Bone marrow (tissue), 2 donors: ENCODE results near the gene SLC6A3.
"Not testable (repeated sequence)": the region's sequence is repeated elsewhere in the genome, so short reads cannot be mapped to it uniquely, and the experiment has no call there.

Source experiments
- DNase-seq, 2 donors: peaks; one replicate each; lab custom pipeline; 2025; lab: John Stamatoyannopoulos, UW

The SLC6A3 gene

DNA sequence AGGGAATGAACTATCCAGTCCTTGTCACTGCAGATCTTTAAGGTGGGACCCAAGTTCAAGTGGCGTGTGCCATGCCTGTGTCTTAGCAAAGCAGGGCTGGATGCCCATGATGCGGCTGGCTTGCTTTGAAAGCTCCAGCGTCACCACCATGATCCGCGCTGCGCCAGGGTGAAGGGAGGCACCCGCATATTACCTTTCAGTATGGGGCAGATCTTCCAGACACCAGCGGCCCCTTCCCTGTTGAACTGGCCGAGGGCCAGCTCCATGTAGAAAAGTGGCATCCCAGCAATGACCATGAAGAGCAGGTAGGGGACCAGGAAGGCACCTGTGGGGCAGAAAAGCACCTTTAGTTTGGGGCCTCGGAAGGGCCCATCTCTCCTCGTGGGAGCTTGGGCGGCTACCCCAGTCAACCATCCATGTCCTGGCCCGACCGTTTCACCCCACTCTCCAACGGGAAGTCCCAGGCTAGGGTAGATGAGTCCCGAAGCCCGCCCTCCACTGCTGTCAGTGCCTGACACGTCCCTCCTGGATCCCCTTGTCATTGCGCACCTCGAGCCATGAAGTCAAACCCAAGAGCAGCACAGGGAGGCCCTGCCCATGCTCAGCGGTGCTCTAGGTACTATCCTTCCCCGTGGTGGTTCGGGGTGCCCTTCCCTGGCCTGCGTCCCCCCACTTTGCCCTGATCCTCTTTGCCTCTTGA lies 3.9 kb downstream of the SLC6A3 start:
- no peak for DNase-seq

DNA sequence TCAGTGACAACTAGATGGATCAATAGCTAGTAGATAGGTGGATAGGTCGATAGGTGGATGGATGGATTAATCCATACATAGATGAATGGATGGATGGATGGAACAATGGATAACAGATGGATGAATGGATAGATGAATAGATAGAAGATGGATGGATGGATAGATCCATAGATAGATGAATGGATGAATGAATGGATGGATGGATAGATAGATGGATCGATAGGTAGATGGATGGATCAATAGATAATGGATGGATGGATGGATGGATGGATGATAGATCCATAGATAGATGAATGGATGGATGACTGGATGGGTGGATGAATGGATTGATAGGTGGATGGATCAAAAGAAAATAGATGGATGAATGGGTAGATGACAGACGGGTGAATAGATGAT lies 5.1 kb downstream of the SLC6A3 start:
- no peak for DNase-seq

DNA sequence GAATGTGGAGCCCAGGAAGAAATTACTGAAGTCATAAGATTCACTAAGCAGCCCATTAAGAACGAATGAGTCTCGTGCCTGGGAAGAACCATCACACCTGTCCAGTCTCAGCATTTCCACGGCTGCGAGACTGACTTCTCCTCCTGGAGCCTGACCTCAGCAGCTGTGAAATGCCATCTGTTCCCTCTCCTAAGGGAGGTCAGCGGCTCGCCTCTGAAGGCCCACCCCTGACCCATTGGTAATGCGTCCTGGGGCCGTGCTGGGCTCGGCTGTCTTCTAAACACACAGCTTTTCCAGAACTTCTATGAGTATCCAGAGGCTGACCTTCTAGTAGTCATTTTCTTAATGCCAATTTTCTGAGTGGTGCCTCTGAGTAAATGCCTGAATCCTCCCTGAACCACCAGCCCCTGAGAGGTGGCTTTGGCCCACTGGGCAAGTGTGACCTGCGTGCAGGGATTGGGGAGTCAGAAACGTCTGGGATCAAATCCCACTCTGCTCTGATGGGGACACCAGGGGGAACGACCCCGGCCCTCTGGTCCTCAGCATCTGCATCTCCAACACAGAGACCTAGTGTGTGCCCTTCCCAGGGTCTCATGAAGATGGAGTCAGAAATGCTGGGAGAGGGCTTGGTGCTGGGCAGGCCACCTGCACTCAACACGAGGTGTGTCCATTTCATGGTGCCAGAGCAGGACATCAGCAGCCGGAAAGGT lies 5.7 kb downstream of the SLC6A3 start:
- no peak for DNase-seq

DNA sequence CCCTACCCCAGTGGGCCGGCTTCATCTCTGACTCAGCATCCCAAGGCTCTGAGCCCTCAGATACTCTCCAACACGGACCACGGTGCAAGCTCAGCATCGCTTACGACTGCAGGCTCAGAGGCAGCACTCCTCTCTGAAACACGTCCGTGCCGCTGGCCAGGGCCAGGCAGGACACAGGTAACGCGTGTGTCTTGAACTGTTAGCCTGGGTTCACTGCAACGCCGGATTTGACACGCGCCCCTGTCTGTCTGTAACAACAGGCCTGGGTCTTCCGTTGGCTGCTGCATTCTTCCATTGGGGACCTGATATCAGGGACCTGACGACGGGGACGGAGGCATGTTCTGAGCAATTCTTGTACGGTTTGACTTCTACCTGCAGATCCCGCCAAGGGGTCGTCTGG lies 6.4 kb downstream of the SLC6A3 start:
- no peak for DNase-seq

- no peak for DNase-seq
These were observed 7.2 kb downstream of the SLC6A3 start for GRCh38 chr5:1437876-1438559.

DNA sequence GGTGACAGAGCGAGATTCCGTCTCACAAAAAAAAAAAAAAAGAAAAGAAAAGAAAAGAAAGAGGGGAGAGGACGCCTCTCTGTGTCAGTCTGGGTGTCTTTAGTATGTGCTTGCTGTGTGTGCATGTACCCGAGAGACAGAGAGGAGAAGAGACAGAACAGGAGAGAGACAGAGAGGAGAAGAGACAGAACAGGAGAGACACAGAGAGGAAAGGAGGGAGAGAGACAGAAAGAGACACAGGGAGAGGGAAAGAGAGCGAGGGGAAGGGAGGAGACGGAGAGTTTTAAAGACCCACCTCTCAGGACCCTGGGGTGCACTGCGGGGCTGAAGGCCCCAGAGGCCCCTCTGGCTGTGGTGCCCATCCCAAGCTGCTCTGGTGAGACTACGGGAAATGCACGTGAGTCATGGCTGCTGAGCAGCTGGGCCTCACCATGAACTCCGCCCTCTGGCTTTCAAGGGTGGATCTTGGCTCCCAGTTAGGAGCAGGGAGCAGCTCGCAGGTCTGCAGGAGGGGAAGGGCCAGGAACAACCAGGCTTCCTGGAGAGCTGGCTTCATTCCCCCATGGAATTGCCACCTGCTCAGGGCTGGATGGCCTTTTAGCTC lies 7.9 kb downstream of the SLC6A3 start:
- no peak for DNase-seq

GRCh38 chr5:1436681-1437080 lies 8.6 kb downstream of the SLC6A3 start:
- no peak for DNase-seq

- no peak for DNase-seq
These were observed 9.2 kb downstream of the SLC6A3 start for GRCh38 chr5:1436036-1436435.

GRCh38 chr5:1435369-1435768 lies 9.9 kb downstream of the SLC6A3 start:
- no peak for DNase-seq

- no peak for DNase-seq
These were observed 12.9 kb downstream of the SLC6A3 start for GRCh38 chr5:1432296-1432695.

- no peak for DNase-seq
These were observed 13.3 kb downstream of the SLC6A3 start for GRCh38 chr5:1431896-1432295.

GRCh38 chr5:1431021-1431811 lies 14.0 kb downstream of the SLC6A3 start:
- DNase-seq = no peak

DNA sequence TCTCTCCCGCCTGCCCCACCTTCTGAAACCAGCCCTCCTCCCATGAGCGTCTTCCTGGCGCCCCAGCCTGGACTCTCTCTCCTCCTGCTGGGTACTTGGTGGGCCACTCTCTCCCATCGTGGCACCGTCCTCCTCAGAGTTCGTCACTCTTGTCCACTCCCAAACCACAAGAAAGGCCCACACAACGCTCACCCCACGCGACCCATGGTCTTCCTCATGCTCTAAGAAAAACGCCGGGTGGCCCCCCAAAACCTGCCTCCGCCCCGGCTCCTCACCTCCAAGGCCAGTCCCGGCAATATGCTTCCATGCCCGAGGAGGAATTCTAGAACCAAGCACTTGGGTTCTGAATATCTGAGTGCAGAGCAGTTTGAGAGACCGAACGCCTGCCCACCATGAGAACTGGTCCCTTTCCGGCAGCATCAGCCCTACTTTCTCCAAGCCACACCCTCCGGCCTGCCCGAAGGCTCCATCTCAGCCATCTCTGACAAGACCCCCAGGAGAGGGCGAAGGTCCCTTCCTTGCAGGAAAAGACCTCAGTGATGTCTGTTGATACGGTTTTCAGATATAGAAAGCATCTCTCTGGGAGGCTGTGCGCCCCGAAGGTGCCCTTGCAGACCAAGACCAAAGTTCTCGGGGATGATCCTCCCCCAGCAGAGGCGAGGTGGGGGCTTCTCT lies 15.0 kb downstream of the SLC6A3 start:
- no peak for DNase-seq

GRCh38 chr5:1429496-1429895 lies 15.7 kb downstream of the SLC6A3 start:
- DNase-seq = no peak

GRCh38 chr5:1429066-1429465 lies 16.2 kb downstream of the SLC6A3 start:
- DNase-seq = no peak

GRCh38 chr5:1428107-1428506 lies 17.1 kb downstream of the SLC6A3 start:
- no peak for DNase-seq

- DNase-seq = no peak
These were observed 20.5 kb downstream of the SLC6A3 start for GRCh38 chr5:1424716-1425115.

DNA sequence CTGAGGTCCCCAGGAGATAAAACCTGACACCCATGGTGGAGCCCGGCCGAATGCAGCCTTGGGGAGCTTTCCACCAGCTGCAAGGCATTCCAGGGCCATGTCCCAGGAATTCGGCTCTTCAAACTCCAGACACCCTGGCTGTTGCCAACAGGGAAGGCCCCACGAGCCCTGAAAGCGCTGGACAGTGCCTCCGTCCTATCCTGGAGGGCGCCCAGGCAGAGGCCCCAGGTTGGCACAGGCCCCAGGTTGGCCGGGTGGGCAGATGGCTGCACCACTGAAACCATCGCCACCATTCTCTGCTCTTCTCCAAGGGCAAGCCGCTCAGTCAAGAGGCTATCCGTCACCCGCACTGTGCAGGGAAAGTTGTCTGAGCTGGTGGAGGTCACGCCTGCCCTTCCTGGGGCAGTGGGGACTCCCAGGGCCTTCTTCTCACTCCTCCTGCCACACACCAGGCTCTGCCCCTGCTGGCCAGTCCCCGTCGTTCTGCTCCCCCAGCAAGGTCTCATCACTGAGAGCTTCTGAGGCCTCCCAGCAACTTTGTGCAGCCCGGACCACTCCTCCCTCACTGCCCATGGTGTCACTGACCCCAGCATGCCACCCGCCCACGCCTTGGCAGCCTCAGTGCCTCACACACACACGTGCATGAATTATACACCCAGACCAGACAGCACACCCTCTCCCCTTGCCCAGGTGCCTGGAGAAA lies 21.2 kb downstream of the SLC6A3 start:
- DNase-seq = no peak

- DNase-seq = not testable (repeated sequence)
These were observed 22.7 kb downstream of the SLC6A3 start for GRCh38 chr5:1422522-1422921.

DNA sequence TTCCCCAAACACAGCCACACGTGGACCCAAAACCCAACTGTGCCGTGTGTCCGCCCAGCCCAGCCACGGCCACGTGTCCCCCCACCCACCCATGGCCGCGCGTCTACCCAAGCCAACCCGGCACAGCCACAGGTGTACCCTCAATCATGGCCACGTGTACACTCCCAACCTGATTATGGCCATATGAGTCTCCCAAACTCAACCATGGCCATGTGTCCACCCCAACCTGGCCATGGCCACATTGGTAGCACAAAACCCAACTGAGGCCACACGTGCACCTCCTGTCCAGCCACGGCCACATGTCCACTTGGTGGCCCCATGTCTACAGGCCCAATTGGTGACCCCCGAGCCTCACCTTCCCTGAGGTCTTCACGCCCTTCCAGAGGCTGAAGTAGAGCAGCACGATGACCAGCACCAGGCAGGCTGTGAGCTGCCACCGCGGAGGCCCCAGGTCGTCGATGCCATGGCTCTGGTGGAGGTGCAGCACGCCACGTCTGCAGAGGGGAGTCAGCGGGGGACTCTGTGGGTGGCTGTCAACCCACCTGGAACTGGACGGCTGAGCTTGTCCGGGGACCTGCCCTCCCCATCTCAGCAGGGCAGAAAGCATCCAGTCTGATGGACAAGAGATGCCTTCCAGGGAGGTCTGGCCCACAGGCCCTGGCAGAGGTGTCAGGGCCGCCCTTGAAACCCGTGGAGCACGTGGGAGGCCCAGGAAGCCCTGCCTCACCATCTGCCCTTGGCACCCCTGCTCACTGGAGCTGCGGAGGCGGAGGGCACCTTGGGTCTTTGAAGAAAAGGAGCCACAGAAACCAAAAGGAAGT lies 23.5 kb downstream of the SLC6A3 start:
- DNase-seq = no peak
